OCI-M2 (cell line): ENCODE results near the gene CCBE1.

Source experiments
- DNase-seq: peaks from one replicate; lab custom pipeline; 2025; ENCODE audit not compliant: unreplicated experiment; lab: John Stamatoyannopoulos, UW

CCBE1 gene

DNA sequence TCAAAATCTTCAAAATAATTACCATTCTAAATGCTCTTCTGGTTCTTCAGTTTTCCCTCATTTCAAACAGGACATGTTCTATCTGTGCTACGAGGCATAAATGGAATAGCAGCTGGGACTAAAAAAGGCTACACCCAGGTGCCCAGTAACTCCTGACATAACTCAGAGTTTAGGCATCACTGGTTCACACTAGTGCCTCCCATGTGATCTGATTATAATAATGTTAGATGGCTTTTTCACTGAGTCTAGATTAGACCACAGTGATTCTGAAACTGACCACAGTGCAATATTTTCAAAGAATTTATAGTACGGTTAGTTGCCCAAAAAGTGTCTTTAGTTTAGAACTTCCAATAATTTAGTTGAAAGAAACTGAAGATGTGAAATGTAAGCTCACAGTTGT lies 123.3 kb downstream of the CCBE1 start:
- DNase-seq = no peak

DNA sequence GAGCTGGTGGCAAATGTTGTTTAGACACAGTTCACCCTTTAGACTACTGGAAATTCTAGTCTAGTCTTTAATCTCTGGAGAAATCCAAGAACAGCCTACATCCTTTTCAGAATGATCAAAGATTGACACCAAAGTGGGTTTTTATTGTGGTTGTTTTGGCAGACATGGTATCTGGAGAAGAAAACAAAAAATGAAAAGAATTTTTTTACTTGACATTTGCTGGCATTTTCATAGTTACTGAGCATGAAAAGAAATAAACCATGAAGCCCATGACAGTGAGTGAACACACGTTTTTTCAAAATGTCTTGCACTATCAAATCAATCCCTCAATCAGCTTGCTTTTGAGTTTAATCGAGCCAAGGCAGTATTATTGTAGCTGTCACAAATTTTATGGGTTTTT lies 125.3 kb downstream of the CCBE1 start:
- no peak for DNase-seq

DNA sequence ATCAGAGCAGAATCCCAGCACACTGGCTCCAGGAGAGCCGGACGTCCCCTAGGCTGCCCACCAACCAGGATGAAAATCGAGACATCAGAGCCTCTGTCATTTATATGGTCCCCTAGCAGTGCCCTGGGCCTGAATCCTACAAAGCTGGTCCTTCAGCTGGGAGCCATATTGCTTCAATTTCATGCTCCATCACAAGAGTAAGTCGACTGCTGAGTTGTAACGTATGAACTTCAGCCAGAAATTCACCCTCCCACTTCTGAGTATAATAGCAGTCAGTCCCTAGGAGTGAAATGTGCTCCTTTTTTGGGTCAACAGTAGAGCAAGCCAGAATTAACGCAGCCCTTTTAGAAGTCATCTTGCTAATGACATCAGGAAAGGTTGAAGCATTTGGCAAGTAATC lies 126.4 kb downstream of the CCBE1 start:
- no peak for DNase-seq

DNA sequence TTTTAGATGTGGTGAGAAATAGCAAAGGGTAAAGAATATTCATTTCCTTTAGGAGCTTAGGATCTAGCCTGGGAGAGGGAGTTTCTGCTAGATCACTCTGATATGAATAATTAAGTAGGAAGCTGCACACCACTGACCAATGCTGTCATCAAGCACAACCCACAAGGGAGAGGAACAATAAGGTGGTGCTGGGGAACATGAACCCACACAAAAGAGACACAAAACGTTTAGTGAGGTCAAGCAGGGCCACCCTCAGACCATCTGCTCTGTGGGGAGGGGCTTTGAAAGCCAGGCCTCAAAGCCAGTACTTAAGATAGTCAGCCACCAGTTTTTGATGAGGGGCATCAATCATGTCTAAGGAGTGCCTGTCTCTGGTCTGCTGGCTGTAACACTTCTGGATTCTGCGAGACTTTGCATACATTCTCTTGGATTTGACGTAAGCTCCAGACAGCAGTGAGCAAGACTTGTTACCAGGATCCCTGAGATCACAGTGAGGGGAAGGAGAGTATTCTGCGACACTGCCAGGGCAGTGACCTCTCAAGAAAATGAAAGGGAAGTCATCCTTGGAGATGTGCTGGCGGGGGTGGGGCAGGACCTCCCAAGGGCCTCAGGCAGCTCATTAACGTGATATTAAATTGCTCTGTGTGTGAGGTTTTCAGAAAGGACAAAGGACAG lies 127.0 kb downstream of the CCBE1 start:
- DNase-seq = no peak

DNA sequence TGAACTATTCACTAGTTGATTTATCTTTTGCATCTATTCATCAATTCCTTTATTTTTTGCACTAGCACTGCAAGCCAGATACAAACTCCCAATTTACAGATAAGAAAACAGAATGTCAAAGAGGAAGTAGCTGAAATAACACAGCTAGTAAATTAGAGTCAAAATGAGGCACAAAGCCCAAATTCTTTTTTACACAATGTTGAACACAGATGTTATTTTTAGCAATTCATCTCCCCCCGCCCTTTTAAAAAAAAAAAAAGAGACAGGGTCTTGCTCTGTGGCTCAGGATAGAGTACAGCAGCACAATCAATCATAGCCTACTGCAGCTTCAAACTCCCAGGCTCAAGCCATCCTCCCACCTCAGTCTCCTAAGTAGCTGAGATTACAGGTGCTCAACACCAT lies 127.8 kb downstream of the CCBE1 start:
- no peak for DNase-seq

DNA sequence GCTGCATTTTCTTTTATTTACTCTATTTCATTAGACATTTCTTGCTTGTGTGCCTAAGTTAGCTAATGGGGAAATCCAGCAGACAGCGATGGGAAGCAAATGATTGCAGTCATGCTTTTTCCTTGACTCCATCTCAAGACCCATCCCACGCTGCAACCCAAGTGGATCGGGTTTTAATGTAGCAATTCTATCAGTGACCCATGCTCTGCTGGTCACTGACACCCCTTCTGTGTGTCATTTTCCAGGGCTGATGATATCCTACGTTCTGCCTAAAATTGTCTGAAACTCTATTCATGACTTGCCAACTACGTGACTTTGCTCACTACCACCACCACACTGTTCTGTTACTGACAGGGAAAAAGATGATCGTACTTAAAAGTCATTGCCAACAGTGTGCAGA lies 129.8 kb downstream of the CCBE1 start:
- DNase-seq = no peak

DNA sequence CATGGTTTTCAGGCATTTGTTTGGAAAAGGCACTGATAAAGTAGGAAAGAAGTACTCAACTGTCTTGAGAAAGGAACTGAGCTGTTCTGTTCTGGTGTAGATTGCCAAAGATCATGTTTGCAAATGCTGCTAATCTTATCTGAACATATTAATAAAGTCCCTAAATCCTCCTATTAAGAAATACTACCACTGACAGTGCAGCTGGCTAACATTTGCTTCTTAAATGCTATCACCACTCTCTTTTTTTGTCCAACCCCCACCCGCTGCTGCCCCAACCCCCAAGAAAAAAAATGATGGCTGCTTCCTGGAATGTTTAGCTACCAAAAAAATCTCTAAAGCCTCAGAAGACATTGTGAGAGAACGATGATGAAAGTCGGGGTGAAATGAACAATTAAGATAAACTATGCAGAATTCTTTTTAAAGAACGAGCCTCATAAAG lies 130.7 kb downstream of the CCBE1 start:
- no peak for DNase-seq

DNA sequence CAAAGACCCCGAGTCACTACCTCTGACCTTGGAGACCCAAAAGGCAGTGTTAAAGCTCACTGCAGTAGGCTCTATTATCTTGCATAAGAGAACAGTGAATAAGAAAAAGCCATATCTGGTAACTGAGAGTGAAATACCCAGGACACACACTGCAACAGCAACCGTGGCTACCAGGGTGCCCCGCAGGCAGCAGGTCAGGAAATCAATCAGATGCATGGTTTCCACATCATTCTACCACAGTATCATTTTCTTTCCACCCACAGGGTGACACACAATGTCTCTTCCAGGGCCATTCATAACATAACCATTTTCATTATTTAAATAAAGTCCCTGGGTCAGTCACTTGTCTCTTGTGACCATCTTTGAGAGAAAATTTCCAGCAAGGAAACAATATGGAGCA lies 131.3 kb downstream of the CCBE1 start:
- DNase-seq = no peak

DNA sequence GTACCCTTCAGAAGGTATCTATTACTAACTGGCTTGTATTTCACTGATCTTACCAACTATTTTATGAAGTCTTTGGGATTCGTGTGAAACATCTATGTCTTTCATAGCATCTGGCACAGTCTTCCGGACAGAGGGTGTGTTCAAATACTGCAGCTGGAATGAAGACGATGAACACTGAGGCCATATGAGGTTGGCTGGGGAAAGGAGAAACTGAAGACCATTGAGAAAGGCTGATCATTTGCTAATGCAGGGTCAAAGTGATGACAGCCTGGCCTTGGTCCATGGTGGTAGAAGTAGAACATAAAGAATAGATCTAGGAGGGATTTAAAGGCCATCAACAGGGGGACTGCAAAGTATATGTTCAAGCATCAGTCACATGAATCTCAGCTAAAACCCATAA lies 132.7 kb downstream of the CCBE1 start:
- no peak for DNase-seq

DNA sequence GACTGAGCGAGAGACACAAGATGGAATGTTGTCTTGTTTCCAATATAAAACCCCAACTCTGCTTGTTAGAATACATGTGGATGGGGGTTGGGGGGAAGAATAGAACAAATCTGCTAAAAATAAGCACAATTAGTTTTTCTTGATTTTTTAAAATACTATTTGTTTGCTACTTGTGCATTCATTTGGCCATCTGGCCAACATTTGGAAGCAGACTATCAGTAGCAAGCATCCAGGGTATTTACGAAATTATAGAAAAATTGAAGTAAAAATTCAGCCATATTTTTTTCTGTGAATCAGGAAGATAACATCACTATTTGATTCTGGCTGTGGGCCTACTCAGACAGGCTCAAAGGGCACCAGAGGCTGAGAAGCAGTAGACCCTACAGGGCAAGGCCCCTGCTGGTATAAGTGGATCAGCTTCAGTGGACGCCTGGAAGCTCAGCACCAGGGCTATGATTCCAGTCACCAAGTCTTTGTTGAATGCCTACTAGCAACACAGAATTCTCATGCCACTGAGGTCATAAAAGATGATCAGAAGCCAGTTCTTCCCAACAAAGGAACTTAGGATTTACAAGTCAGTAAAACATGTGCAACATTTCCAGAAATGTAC lies 133.9 kb downstream of the CCBE1 start:
- DNase-seq = no peak

DNA sequence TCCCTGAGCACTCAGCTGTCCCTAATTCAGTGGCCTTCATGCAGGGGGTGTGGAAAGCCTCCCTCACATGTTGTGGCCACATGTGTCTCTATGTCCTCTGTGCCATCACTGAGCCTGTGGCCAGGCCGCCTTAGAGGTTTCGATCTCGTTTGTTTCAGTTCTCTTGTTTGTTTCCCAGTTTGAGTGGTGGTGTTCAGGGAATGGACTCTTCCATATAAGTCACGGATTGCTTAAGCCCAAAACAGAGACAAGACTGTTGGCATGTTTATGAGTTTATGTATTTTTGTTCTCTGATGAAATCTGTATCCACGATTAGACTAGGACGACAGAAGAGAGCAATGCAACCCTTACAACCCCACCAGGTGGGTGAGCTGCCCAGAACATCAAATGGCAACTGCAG lies 134.5 kb downstream of the CCBE1 start:
- no peak for DNase-seq

DNA sequence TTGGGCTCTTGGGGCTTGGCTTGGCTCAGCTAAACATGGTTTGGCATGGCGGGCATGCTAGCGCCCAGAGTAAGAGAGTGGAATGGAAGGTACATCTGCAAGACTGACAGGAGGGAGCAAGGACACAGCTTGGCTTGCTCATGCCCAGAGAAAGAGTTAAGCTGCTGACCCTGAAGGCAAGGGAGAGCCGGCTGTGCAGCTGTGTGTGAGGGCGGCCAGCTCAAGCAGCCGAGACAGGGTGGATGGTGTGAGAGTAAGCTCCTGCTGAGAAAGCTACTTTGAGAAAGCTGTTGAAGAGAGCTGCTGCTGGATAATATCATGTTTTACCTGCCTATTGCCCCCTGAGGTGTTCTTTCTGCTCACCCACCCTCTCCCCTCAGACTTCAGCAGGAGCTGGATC lies 135.6 kb downstream of the CCBE1 start:
- no peak for DNase-seq

DNA sequence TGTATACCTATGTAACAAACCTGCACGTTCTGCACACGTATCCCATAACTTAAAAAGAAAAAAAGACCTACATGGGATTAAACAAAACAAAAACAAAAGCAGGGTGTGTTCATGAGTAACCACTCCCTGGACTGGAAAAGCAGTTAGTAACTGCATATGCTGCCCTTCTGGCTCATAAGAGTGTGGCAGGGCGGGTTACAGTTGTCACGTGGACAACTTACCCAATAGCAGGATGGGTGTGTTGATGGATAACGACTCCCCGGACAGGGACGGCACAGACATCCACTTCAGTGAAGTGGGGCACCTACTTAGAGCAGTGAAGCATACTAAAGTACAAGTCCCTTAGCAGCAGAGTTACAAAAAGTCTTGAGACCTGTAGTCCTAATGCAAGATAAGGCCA lies 136.7 kb downstream of the CCBE1 start:
- DNase-seq = no peak

DNA sequence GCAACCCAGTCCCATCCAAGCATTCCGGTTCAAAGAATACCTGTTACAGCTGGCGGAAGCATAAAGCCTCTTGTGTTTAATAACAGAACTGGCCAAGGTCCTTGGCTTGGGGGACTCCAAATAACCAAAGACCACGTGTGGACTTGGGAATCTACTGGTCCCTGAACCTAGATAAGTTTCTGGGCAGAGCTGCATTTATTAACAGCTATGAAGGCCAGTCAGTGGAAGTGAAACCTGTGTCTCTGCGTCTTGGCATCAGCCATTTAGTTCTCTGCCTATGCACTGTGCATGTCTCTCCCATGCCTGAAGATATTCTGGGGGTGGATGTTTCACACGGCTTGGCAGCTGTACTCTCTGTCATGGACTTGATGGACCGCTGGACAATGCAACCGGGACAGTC lies 137.7 kb downstream of the CCBE1 start:
- no peak for DNase-seq

DNA sequence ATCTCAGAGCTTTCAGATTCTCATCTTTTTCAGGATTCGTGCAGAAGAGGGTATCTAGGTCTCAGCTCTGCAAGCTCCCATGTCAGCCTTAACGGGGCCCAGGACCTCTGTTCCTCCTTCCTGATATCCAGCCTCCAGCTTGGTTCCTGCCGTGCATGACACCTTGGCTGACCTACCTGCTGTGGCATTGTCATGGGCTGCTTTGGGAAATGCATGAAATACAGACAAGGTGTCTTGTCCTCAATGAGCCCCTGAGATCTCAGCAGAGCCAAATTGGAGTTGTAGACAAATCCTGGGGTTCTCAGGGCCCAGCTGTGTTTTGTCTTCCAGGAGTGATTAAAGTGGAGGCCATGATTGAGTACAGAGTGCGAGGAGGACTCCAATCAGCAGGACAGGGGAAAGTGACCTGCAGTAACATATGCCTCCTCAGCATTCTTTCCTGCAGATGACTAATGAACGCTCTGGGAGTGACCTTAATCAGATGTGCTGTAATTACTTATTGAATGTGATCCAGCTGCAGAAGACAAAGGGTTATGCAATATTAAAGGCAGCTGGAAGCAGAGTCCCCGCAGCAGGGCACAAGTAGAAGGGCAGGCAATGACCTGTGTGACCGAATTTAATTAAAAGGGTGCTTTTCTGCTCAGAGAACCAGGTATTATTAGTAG lies 141.1 kb downstream of the CCBE1 start:
- DNase-seq = no peak

DNA sequence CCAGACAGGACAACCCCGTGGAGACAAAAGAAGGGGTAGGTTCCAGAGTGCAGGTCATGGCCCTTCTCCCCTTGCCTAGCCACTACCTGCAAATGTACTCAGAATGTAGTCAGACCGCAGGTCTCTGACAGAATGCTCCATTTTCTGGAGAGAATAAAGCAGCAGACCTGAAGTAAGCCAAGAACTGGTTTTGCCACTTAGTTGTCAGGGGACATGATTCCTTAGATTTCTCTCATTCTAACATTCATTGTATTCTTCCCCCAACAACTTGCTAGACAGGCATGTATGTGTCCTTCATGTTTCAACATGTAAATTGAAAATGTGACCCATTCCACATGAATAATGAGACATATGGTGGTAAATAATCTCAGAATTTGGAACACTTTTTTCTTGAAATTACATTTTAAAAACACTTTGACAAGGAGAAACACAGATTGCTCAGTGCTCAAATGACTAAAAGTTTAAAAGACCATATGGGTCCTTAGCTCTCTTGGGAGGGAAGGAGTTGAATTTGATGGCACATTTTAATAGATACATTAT lies 142.4 kb downstream of the CCBE1 start:
- DNase-seq = no peak

DNA sequence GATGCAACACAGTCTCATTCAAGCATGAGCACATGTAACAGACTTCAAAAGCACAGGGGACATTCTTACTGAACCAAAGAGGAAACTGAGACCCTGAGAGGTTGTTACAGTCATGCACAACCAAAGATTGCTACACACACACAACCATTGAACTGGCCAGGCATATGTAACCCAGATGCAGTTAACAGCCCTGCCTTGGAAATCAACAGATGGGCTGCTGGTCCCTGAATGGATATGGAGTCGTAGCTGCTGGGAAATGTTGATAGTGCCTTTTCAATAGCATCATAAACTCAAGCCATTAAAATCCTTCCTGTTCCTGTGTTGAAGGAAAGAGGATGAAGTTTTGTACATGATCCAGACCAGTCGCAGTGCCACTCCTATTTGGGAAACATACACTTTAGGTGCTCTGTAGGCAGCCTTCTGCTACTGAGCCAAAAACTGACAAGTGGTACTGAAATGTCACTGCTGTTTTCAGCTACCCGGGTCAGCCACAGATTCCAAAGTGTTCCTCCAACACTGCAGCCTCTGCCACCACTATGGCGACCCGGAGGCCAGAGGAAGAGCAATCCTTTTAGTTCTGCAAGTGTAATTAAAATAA lies 143.9 kb downstream of the CCBE1 start:
- no peak for DNase-seq

DNA sequence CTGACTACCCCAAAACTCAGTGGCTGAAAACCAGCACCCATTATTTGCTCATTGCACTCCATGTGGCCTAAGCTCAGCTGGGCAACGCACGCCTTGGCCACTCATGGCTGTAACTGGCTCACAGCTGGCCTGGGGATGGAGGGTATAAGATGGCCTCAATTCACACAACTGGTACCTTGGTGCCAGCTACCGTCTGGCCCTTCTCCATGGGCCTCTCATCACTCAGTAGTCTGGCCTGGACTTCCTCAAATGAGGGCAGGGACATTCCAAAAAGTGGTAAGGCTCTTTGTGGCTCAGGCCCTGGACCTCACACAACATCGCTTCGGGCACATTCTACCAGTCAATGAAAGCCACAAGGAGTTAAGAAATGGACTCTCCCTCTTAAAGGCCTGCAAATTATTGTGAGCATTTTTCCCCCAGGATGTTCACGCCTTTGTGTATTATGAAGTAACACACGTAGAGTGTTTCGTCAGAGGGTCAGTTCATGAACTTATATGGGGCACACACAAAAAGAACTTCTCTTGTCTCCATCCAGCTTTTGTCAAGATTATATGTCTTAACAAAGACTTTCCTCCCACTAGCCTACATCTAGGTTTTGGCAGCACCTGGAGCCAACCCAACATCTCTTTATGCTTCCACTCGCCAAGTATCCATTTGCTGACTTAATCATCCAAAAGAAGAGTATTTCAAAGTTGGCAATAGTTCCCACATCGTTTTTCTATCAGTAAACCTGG lies 145.2 kb downstream of the CCBE1 start:
- DNase-seq = no peak

DNA sequence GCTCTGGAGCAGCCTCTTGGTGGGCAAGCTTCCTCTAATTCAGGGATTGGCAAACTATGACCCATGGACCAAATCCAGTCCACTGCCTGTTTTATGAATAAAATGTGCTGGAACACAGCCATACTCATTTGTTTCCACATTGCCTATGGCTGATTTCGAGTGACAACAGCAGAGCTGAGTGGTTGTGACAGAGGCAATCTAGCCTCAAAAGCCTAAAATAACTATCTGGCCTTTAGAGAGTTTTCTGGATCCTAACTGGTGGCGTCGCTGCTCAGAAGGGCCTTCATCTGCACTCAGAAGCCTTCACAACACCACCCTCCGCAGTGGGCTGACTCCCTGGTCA lies 147.1 kb downstream of the CCBE1 start:
- DNase-seq = no peak

DNA sequence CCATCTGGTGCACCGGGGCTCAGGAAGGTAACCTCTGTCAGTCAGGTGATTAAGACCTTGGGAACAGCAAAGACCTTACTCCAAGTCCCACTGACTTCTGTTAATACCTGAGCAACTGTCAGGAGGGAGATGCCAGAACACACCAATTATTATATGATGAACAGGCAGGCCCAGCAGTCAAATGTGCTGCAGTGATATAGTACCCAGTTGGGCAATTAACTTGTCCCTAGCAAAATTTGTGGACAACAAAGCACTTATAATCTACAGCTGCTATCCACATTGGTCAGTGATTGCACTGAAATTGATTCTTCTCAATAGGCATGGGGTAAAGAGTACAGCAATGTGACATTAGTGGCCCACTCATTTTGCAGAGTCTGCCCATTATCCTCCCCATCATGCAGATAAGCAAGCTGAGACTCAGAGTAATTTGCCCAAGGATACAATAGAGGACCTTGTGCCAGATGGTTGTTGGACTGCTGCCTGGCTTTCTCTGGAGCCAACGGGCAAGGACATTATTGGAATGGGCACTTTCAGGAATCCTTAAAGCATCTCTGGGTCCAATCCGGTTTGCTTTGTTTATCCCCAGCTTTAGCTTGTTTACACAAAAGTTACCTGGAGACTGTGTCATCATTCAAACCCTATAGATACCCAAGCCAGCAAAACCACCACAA lies 147.6 kb downstream of the CCBE1 start:
- no peak for DNase-seq
